Measurements from ENCODE around the gene ZNF568.
A peak's percentile ranks its signal among the peaks of the same experiment; 100 is the strongest.

DNA sequence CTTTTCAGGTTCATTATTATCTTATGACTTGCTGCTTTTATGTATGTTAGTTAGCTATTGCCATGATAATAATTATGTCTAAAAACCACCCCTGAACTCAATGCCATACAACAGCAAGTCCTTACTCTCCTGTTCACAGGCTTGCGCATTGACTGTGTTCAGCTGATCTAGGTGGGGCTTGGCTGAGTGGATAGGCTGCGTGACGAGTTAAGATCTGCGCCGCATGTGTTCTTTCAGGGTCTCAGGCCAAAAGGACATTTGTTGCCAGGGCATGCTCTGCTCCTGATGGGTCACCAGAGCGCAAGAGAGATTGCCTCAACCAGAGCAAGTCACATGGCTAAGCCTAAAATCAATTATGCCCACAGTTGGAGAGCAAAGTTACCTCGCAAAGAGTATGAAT lies 859 bp downstream of the ZNF568 start:
- TF ChIP-seq, protein P1, sequence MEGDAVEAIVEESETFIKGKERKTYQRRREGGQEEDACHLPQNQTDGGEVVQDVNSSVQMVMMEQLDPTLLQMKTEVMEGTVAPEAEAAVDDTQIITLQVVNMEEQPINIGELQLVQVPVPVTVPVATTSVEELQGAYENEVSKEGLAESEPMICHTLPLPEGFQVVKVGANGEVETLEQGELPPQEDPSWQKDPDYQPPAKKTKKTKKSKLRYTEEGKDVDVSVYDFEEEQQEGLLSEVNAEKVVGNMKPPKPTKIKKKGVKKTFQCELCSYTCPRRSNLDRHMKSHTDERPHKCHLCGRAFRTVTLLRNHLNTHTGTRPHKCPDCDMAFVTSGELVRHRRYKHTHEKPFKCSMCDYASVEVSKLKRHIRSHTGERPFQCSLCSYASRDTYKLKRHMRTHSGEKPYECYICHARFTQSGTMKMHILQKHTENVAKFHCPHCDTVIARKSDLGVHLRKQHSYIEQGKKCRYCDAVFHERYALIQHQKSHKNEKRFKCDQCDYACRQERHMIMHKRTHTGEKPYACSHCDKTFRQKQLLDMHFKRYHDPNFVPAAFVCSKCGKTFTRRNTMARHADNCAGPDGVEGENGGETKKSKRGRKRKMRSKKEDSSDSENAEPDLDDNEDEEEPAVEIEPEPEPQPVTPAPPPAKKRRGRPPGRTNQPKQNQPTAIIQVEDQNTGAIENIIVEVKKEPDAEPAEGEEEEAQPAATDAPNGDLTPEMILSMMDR (conservative IDR thresholded peaks at IDR 0.05; ENCODE audit: low read depth, low read length) = no peak
- TF ChIP-seq SMC3 (IDR thresholded peaks at IDR 0.05; ENCODE audit: low read depth, low read length) (no peak), CEBPB (IDR thresholded peaks at IDR 0.05; ENCODE audit: low read depth, low read length) (no peak), RCOR1 (IDR thresholded peaks at IDR 0.05; ENCODE audit: insufficient replicate concordance, low read length) (no peak), POLR2A (IDR thresholded peaks at IDR 0.05; ENCODE audit: low read depth, low read length) (no peak), NFE2L2 (IDR thresholded peaks at IDR 0.05; ENCODE audit: low read depth, low read length) (no peak), FOS (IDR thresholded peaks at IDR 0.05; ENCODE audit: low read depth, low read length) (no peak), RFX5 (IDR thresholded peaks at IDR 0.05; ENCODE audit: low read depth, low read length) (no peak), MXI1 (IDR thresholded peaks at IDR 0.05; ENCODE audit: borderline replicate concordance, low read depth, low read length) (no peak), MAFK (IDR thresholded peaks at IDR 0.05; ENCODE audit: low read depth, low read length) (no peak), MAZ (IDR thresholded peaks at IDR 0.05; ENCODE audit: borderline replicate concordance, low read depth, low read length) (no peak)
- TF ChIP-seq, protein P2, sequence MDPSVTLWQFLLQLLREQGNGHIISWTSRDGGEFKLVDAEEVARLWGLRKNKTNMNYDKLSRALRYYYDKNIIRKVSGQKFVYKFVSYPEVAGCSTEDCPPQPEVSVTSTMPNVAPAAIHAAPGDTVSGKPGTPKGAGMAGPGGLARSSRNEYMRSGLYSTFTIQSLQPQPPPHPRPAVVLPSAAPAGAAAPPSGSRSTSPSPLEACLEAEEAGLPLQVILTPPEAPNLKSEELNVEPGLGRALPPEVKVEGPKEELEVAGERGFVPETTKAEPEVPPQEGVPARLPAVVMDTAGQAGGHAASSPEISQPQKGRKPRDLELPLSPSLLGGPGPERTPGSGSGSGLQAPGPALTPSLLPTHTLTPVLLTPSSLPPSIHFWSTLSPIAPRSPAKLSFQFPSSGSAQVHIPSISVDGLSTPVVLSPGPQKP (IDR thresholded peaks at IDR 0.05; ENCODE audit: borderline replicate concordance, low read depth, low read length) = no peak
- TF ChIP-seq, protein P3, sequence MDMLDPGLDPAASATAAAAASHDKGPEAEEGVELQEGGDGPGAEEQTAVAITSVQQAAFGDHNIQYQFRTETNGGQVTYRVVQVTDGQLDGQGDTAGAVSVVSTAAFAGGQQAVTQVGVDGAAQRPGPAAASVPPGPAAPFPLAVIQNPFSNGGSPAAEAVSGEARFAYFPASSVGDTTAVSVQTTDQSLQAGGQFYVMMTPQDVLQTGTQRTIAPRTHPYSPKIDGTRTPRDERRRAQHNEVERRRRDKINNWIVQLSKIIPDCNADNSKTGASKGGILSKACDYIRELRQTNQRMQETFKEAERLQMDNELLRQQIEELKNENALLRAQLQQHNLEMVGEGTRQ (IDR thresholded peaks at IDR 0.05; ENCODE audit: low read depth, low read length) = 0 out of 2 replicates have a peak, but pooled peaks have one; percentile 8
